GM12873 (cell line): ENCODE measurements around the gene SPATA19.

Experiments
- TF ChIP-seq, protein P1 (sequence below): IDR thresholded peaks from 2 replicates; pipeline ENCODE4 v1.5.1; 2012; ENCODE audit warnings: low read depth, mild to moderate bottlenecking, moderate library complexity, low read length, control low read depth; ENCODE audit not compliant: insufficient read depth; ENCODE audit errors: missing control alignments

Gene SPATA19

DNA sequence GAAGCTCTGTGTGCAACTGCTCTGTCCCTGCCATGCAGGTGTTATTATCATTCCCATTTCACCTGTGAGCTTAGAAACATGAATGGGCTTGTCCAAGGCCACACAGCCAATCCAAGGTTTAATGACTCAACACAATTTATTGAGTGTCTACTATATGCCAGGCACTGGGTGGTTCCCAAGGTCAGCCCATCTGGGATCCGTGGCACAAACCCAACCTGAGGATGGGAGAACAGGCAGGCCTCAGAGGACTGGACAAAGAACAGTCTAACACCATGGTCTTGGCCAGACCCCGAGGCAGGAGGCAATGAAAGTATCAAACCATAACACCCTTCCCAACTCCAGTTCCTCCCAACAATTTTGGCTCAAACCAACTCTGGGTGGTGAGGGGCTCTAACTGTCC is 15.7 kb downstream of the SPATA19 start:
- TF ChIP-seq, protein P1, sequence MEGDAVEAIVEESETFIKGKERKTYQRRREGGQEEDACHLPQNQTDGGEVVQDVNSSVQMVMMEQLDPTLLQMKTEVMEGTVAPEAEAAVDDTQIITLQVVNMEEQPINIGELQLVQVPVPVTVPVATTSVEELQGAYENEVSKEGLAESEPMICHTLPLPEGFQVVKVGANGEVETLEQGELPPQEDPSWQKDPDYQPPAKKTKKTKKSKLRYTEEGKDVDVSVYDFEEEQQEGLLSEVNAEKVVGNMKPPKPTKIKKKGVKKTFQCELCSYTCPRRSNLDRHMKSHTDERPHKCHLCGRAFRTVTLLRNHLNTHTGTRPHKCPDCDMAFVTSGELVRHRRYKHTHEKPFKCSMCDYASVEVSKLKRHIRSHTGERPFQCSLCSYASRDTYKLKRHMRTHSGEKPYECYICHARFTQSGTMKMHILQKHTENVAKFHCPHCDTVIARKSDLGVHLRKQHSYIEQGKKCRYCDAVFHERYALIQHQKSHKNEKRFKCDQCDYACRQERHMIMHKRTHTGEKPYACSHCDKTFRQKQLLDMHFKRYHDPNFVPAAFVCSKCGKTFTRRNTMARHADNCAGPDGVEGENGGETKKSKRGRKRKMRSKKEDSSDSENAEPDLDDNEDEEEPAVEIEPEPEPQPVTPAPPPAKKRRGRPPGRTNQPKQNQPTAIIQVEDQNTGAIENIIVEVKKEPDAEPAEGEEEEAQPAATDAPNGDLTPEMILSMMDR: no peak

DNA sequence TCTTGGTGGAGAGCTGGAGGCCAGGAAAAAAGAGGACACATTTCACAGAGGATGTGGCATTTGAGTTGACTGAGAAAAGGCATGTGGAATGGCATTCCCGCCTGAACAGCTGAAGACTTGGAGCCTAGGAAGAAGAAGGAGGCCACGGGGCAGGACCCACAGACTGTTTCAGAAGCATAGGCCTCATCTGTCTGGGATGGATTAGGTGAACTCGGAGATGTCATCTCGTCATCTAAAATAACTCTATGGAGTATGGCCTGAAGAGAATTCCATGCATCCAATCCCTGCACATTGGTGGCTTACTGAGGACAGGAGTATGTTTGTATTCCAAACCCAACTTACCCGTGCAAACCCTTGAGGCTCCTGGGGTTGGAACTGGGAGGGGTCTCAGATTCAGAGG is 16.4 kb downstream of the SPATA19 start:
- TF ChIP-seq, protein P1: no peak

DNA sequence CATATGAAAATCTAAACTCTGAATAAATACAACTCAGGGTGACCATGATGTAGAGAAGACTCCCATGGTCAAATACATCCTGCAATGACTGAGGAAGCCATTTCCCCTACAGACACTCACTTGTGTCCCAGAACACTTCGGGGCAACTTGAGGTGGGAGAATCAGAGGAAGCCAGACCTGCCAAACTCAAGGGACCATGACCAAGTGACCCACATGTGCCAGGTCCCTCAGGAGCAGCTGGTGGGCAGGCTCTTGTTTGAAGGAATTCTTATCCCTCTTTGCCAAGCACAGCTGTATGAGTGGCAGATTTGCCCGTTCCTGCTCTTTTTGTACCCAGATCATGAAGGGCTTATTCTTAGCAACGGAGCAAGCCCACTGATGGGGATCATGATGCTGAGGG is 17.8 kb downstream of the SPATA19 start:
- TF ChIP-seq, protein P1: no peak

DNA sequence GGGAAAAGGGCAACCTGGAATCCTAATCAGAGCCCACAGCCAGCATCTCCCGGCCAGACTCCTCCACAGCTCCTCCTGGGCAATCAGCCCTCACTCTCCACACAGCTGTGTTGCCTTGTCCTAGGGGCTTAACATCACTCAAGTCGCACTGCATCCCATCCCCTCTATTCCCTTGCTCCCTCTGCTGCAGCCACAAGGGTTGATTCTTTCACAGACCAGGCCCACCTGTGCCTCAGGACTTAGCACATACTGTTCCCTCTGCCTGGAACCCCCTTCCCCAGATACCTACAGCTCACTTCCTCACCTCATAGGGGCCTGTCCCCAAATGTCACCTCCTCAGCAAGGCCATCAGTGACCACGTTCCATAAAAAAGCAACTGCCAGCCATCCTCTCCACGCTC is 18.4 kb downstream of the SPATA19 start:
- TF ChIP-seq, protein P1: no peak

GRCh38 chr11:133825666-133826065 is 19.6 kb downstream of the SPATA19 start:
- TF ChIP-seq, protein P1: no peak

DNA sequence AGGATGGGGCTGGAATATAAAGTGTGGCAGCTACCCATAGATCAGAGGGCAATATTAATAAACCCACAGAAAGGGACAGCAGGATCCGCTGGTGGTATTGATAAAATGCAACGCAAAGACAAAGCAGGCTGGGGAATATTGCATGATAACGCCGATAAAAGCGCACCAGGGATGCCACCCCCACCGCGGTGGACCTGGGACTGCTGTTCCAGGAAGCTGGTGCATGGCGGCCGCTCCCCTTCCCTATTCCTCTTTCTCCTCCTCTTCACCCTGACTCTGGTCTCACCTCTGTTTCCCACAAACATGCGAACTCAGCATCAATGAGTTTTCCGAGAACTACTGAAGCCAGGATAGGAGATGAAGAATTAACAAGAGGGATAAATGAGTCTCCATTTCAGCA is 20.2 kb downstream of the SPATA19 start:
- TF ChIP-seq, protein P1: no peak

- TF ChIP-seq, protein P1: no peak
These were observed 20.7 kb downstream of the SPATA19 start for GRCh38 chr11:133824593-133824992.
